H1 (cell line): Measurements from ENCODE around the gene PEX14. TPM values are rescaled to one million over a fixed set of nuclear protein-coding genes. Genes with fewer than 3 reads are reported as not detected.

ENCODE experiments used
- CHD1 ChIP-seq: IDR thresholded peaks from 2 replicates; pipeline ENCODE4 v1.6.1; 2012; ENCODE audit warnings: low read depth, low read length, improper control_type of control experiment
- CHD7 ChIP-seq: fragments of 300-600 bp; sonication (generic); IDR thresholded peaks from 2 replicates; pipeline ENCODE4 v1.7.1; 2012; ENCODE audit warnings: low read length, moderate library complexity, mild to moderate bottlenecking, inconsistent platforms; ENCODE audit not compliant: insufficient replicate concordance
- RXRA ChIP-seq: IDR thresholded peaks from 2 replicates; pipeline ENCODE4 v1.6.1; 2011; ENCODE audit warnings: low read depth, mild to moderate bottlenecking, low read length, moderate library complexity; ENCODE audit not compliant: insufficient read depth
- polyA plus RNA-seq, 7 experiments: library from polyadenylated mRNA; depleted of rRNA in 3 of 7; stranded (reverse) in 5 of 7; unstranded in 2 of 7; fragments of >200 nt in 5 of 7; fragments of 200-250 nt in 2 of 7; gene quantifications; 1 replicate in 5 of 7; 2 replicates in 1 of 7; 4 replicates in 1 of 7; pipeline versions ENCODE4 v1.2.1 to v1.2.3, GENCODE V29; 2011 to 2013; ENCODE audit warnings: missing spikeins in 2 of 7, mixed read lengths in 2 of 7
- total RNA-seq: library from RNA; stranded (reverse); fragmentation: NEBNext Ultra II Directional; extraction: Animal tissue kit (Norgen Biotek cat#: 25700); gene quantifications from 2 replicates; pipeline ENCODE4 v1.2.1, GENCODE V29; 2021

The PEX14 gene
- total and polyA plus RNA-seq, 2 of the 8 experiments (the other 6 are each of a cell fraction or from before 2014, with no cell fraction given): 13.0 to 19.8 TPM

GRCh38 chr1:10532362-10532761 is 57.6 kb downstream of the PEX14 start (continued):
- no peak for TF ChIP-seq CHD7
- TF ChIP-seq CHD1: no peak
- no peak for TF ChIP-seq RXRA
